ENCODE data around the gene ZNF416. TPM values are rescaled to one million over a fixed set of nuclear protein-coding genes. Genes with fewer than 3 reads are reported as not detected.

ZNF416 gene
- total RNA-seq, 1 experiment from 2014 or later, result 8.7 TPM

DNA sequence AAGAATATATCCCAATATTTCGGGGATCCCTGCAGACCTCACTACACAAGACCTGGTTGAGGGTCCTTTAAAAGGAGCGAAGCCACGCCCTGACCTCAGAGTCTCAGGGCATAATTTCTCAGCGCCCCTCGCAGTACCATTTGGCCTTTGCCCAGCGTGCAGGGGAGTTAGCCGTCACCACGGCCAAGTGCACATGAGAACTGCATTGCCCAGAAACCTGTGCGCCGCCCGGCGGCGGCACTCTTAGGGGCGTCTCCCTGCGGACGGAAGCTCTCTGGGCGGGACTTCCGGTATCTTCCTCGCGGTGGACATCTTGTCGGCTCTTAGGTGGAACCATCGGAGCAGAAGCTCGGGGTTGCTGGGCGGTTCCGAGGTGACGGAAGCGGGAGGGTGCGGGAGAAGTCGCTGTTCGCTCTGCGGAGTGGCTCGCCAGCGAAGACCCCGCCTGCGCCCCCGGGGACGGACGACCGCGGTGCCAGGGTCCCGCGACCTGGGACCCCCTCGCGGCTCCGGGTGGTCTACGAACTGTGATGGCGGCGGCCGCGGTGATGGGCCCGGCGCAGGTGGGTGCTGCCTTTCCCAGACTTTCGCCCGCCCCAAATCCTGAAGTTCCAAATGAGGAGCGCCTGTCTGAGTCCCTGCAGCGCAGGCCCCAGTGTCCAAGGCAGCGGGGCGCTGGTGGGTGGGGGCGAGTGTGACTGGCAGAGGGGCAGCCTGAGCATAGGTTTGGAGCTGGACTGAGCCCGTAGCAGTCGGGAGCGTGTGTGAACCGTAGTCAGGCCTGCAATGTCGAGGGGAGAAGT, 35.4 kb upstream of the ZNF416 start, which contains the start of gene ZNF134:
Gene ZNF134 (plus strand): TSS at position 302 of the 803 bp plus-strand sequence. CDS start 5,227 bp downstream, outside the sequence.
- intact Hi-C loops (cut with micrococcal nuclease; ENCODE audit: unreplicated experiment), result no loop called here
- POLR2A ChIA-PET, result interaction anchor here (0.7 kb wide), 1 partner anchor 421 kb away, joined by 3 read pairs; no protein-coding TSS in a partner anchor

GRCh38 chr19:57611113-57611512, 32.4 kb upstream of the ZNF416 start:
- POLR2A ChIA-PET, result no interaction called here
- in situ Hi-C loops (cut with HindIII; ENCODE audit: low pct_unique_long_range_greater_than_20kb, low sequenced_read_pairs) (loop anchor here (10.0 kb wide), 1 partner anchor 64 kb away; no protein-coding TSS in a partner anchor), intact Hi-C loops (cut with micrococcal nuclease; ENCODE audit: unreplicated experiment) (no loop called here)
- BruUV-seq (replicated peaks), result no TSS peak
- H3K27me3 ChIP-seq (ENCODE audit: control insufficient read depth, insufficient read depth, low read length), result no peaks in the 10 kb centered on the region
- TF ChIP-seq SIN3A (IDR thresholded peaks at IDR 0.05; ENCODE audit: borderline replicate concordance, insufficient read depth, low read depth, low read length) (no peak), POLR2AphosphoS5 (IDR thresholded peaks at IDR 0.05; ENCODE audit: low read depth, low read length) (no peak), REST (IDR thresholded peaks at IDR 0.05; ENCODE audit: insufficient read depth in 1 of 2, low read depth in 2 of 2, low read length in 1 of 2) (no peak), TCF7L2 (IDR thresholded peaks at IDR 0.05; ENCODE audit: low read depth, low read length) (no peak)
- TF ChIP-seq, protein P1, sequence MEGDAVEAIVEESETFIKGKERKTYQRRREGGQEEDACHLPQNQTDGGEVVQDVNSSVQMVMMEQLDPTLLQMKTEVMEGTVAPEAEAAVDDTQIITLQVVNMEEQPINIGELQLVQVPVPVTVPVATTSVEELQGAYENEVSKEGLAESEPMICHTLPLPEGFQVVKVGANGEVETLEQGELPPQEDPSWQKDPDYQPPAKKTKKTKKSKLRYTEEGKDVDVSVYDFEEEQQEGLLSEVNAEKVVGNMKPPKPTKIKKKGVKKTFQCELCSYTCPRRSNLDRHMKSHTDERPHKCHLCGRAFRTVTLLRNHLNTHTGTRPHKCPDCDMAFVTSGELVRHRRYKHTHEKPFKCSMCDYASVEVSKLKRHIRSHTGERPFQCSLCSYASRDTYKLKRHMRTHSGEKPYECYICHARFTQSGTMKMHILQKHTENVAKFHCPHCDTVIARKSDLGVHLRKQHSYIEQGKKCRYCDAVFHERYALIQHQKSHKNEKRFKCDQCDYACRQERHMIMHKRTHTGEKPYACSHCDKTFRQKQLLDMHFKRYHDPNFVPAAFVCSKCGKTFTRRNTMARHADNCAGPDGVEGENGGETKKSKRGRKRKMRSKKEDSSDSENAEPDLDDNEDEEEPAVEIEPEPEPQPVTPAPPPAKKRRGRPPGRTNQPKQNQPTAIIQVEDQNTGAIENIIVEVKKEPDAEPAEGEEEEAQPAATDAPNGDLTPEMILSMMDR (IDR thresholded peaks at IDR 0.05), result no peak
- H3K36me3 ChIP-seq (ENCODE audit: control insufficient read depth, insufficient read depth, low read length), result no peaks in the 10 kb centered on the region
- ATAC-seq, result no peak
- H3K27ac ChIP-seq (ENCODE audit: low read length), result no peak overlapping the region
- DNase-seq (ENCODE audit: low read depth, low spot score), result no peak
- no peaks in the 10 kb centered on the region for H3K4me1 ChIP-seq (ENCODE audit: control insufficient read depth, insufficient read depth, low read length)
- H3K9me3 ChIP-seq (ENCODE audit: control insufficient read depth, insufficient read depth, low read depth, low read length), result peaks cover 43% of the 10 kb centered on the region
- no peak overlapping the region for H3K4me3 ChIP-seq (ENCODE audit: low read depth in 2 of 2, low read length in 2 of 2)
- CTCF ChIA-PET, result no interaction called here

More for the DNA sequence above, 35.4 kb upstream of the ZNF416 start, which contains the start of gene ZNF134:
- no peaks in the 10 kb centered on the region for H3K4me1 ChIP-seq (ENCODE audit: control insufficient read depth, insufficient read depth, low read length)
- H3K27ac ChIP-seq (ENCODE audit: low read length), result peak within 1 kb of the TSS; percentile 75
- peak within 1 kb of the TSS; percentile 70 to 81 for H3K4me3 ChIP-seq (ENCODE audit: low read depth in 2 of 2, low read length in 2 of 2)
- 0 out of 2 replicates have a peak, but pooled peaks have one; percentile 36 for TF ChIP-seq SIN3A (IDR thresholded peaks at IDR 0.05; ENCODE audit: borderline replicate concordance, insufficient read depth, low read depth, low read length)
- TF ChIP-seq REST (IDR thresholded peaks at IDR 0.05; ENCODE audit: insufficient read depth in 1 of 2, low read depth in 2 of 2, low read length in 1 of 2), result no peak
- peak; percentile 45; the same call in 1 of the 2 replicates for TF ChIP-seq TCF7L2 (IDR thresholded peaks at IDR 0.05; ENCODE audit: low read depth, low read length)
- TF ChIP-seq, protein P1 (IDR thresholded peaks at IDR 0.05), result no peak
- TF ChIP-seq POLR2AphosphoS5 (IDR thresholded peaks at IDR 0.05; ENCODE audit: low read depth, low read length), result peak; percentile 86
- H3K36me3 ChIP-seq (ENCODE audit: control insufficient read depth, insufficient read depth, low read length), result no peaks in the 10 kb centered on the region
- DNase-seq (ENCODE audit: low read depth, low spot score) (peak; percentile 58), ATAC-seq (peak; percentile 100)
- in situ Hi-C loops (cut with HindIII; ENCODE audit: low pct_unique_long_range_greater_than_20kb, low sequenced_read_pairs), result loop anchor here (10.0 kb wide), 1 partner anchor 61 kb away; no protein-coding TSS in a partner anchor
- CTCF ChIA-PET, result interaction anchor here (1.1 kb wide), 1 partner anchor 242 kb away, joined by 3 read pairs; no protein-coding TSS in a partner anchor
- H3K9me3 ChIP-seq (ENCODE audit: control insufficient read depth, insufficient read depth, low read depth, low read length), result peaks cover 54% of the 10 kb centered on the region
- no peaks in the 10 kb centered on the region for H3K27me3 ChIP-seq (ENCODE audit: control insufficient read depth, insufficient read depth, low read length)
- no TSS peak for BruUV-seq (replicated peaks)

Data from Panc1 (cell line).